A549 (cell line): Measurements from ENCODE around the gene CHN1.

Experiments
- JUN ChIP-seq, 2 experiments: fragments of >200 bp; sonication (Bioruptor Twin); formaldehyde crosslinking; IDR thresholded peaks; 2 replicates in 1 of 2; 3 replicates in 1 of 2; pipeline ENCODE4 v1.6.1; 2016 to 2017
- KDM1A ChIP-seq: fragments of 200-600 bp; sonication (generic); IDR thresholded peaks from 2 replicates; pipeline ENCODE4 v1.6.1; 2016; ENCODE audit warnings: low read depth, mild to moderate bottlenecking
- PHF8 ChIP-seq: fragments of 200-600 bp; sonication (generic); IDR thresholded peaks from 2 replicates; pipeline ENCODE4 v1.6.1; 2016; ENCODE audit warnings: low read depth, mild to moderate bottlenecking, antibody characterized with exemption, moderate library complexity, borderline replicate concordance
- RCOR1 ChIP-seq: fragments of 150-350 bp; IDR thresholded peaks from 2 replicates; pipeline ENCODE4 v1.6.1; 2014; ENCODE audit warnings: antibody characterized with exemption, low read length, low read depth

- TF ChIP-seq JUN (IDR thresholded peaks at IDR 0.05) (no peak), PHF8 (no peak), KDM1A (no peak), RCOR1 (no peak)
Measured at GRCh38 chr2:174812037-174812436, 193.1 kb downstream of the CHN1 start.
